Uterus (tissue), 2 donors: ENCODE results near the gene PRIM2.
"Not testable (repeated sequence)": the region's sequence is repeated elsewhere in the genome, so short reads cannot be mapped to it uniquely, and the experiment has no call there.

Source experiments
- POLR2A ChIP-seq, 2 donors: fragments of 450-650 bp; IDR thresholded peaks; one replicate each; pipeline ENCODE4 v1.6.1; 2016; ENCODE audit warnings: antibody characterized with exemption in 2 of 2, mild to moderate bottlenecking in 1 of 2, moderate library complexity in 1 of 2
- TF ChIP-seq, protein P1 (sequence below), 4 experiments: fragments of 200-600 bp in 2 of 4; fragments of 450-650 bp in 2 of 4; sonication (generic) in 2 of 4; IDR thresholded peaks; one replicate each; pipeline ENCODE4 v1.5.1; 2016 to 2019; ENCODE audit warnings: antibody characterized with exemption in 4 of 4, mild to moderate bottlenecking in 2 of 4, moderate library complexity in 1 of 4

DNA sequence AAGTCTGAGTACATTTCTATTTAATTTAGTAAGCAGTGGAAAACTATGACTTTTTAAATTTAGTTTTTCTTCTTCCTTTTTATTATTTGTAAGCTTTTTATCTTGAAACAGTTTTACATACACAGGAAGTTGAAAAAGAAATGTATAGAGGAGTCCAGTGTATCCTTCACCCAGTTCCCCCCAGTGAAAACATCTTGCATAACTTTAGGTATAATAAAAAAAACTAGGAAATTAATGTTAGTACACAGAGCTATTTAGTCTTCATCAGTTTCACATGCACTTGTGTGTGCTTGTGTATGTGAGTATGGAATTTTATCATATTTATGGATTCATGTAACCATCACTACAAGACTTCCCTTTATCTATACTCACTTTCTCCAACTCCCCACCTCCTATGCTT, 162.8 kb downstream of the PRIM2 start:
- TF ChIP-seq, protein P1, sequence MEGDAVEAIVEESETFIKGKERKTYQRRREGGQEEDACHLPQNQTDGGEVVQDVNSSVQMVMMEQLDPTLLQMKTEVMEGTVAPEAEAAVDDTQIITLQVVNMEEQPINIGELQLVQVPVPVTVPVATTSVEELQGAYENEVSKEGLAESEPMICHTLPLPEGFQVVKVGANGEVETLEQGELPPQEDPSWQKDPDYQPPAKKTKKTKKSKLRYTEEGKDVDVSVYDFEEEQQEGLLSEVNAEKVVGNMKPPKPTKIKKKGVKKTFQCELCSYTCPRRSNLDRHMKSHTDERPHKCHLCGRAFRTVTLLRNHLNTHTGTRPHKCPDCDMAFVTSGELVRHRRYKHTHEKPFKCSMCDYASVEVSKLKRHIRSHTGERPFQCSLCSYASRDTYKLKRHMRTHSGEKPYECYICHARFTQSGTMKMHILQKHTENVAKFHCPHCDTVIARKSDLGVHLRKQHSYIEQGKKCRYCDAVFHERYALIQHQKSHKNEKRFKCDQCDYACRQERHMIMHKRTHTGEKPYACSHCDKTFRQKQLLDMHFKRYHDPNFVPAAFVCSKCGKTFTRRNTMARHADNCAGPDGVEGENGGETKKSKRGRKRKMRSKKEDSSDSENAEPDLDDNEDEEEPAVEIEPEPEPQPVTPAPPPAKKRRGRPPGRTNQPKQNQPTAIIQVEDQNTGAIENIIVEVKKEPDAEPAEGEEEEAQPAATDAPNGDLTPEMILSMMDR (IDR thresholded peaks at IDR 0.05), result not testable (repeated sequence)
- not testable (repeated sequence) for TF ChIP-seq POLR2A (IDR thresholded peaks at IDR 0.05)
